Activated naive CD8-positive, alpha-beta T cell treated with anti-CD3 and anti-CD28 coated beads, Interleukin-2, amount 10 ng/mL, durations not matched to agents 7 days and 5 days (primary cell): Measurements from ENCODE around the gene CSRNP2. TPM values are rescaled to one million over a fixed set of nuclear protein-coding genes. Genes with fewer than 3 reads are reported as not detected.

Experiments
- ATAC-seq: fragments of 150-1000 bp; cut with Tn5 transposase; one replicate; pipeline ENCODE4 v1.10.0; 2021; ENCODE audit warnings: low read depth, moderate library complexity
- POLR2A ChIA-PET: fragments of 350-600 bp; sonication (Branson Sonifier 250); formaldehyde crosslinking; loops from one replicate; lab custom pipeline; 2021; ENCODE audit warnings: antibody characterized with exemption; lab: Charles Lee
- DNase-seq: peaks from one replicate; pipeline ENCODE4 v3.0.0; 2021
- H3K27ac Mint-ChIP-seq: one replicate; pipeline ENCODE4 v1.8.0; 2022; ENCODE audit warnings: mild to moderate bottlenecking, mixed read lengths
- H3K27me3 Mint-ChIP-seq: one replicate; pipeline ENCODE4 v1.8.0; 2022; ENCODE audit warnings: mild to moderate bottlenecking, moderate library complexity, mixed read lengths
- H3K36me3 Mint-ChIP-seq: one replicate; pipeline ENCODE4 v1.8.0; 2021; ENCODE audit warnings: mild to moderate bottlenecking, mixed read lengths
- H3K4me1 Mint-ChIP-seq: one replicate; pipeline ENCODE4 v1.8.0; 2021; ENCODE audit warnings: mixed read lengths
- H3K4me3 Mint-ChIP-seq: one replicate; pipeline ENCODE4 v1.8.0; 2022; ENCODE audit warnings: mild to moderate bottlenecking, moderate library complexity, mixed read lengths
- H3K9me3 Mint-ChIP-seq: one replicate; pipeline ENCODE4 v1.8.0; 2021; ENCODE audit warnings: mixed read lengths
- total RNA-seq, 2 experiments: library from RNA; stranded (reverse); gene quantifications; one replicate each; pipeline ENCODE4 v1.2.3, GENCODE V29; 2021

Gene CSRNP2, protein sequence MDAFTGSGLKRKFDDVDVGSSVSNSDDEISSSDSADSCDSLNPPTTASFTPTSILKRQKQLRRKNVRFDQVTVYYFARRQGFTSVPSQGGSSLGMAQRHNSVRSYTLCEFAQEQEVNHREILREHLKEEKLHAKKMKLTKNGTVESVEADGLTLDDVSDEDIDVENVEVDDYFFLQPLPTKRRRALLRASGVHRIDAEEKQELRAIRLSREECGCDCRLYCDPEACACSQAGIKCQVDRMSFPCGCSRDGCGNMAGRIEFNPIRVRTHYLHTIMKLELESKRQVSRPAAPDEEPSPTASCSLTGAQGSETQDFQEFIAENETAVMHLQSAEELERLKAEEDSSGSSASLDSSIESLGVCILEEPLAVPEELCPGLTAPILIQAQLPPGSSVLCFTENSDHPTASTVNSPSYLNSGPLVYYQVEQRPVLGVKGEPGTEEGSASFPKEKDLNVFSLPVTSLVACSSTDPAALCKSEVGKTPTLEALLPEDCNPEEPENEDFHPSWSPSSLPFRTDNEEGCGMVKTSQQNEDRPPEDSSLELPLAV
- 10 to 100 TPM; 20.0 to 24.4 TPM for total RNA-seq

DNA sequence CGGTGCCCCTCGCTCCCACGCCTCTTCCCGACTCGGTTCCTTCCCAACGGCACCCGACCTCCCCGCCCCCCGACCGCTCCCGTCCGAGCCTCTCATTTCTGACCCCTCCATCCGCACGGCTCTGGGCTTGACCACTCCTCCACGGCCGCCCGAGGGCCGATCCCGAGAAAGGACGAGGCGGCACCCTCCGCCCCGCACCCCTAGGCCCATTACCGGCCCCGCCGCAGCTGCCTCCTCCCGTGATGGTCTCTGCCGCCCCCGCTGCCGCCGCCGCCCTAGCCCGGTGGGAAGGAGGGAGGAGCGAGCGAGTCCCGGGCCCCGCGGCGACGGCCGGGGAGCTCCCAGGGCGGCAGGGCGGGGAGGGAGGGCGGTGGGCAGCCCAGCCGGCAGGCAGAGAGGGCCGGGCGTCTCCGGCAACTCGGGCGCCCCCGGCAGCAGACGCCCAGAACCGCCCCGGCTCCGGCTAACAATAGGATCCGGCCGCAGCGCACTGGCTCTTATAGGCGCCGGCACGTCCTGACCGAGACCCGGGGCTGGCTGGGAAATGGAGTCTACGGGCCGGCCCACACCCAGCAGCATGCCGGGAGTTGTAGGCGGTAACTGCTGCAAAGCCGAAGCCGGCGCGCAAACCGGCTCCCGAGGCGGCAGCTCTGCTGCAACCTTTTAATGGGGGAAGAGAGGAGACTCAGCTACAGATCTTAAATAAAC, at the start of gene CSRNP2:
Gene CSRNP2 (minus strand): TSS at position 471 of the 708 bp plus-strand sequence. CDS start 7,035 bp downstream, outside the sequence.
- H3K9me3 Mint-ChIP-seq: peaks cover 2% of the 10 kb centered on the region
- peaks cover 3% of the 10 kb centered on the region for H3K36me3 Mint-ChIP-seq
- peak within 1 kb of the TSS; percentile 90 for H3K27ac Mint-ChIP-seq
- POLR2A ChIA-PET: interaction anchor here (0.5 to 2.9 kb wide), 23 partner anchors 9 to 955 kb away, joined by 3 to 12 read pairs (median 4); partner anchors contain the start of genes ATF1, DAZAP2, LETMD1 and POU6F1
- ATAC-seq (peak; percentile 99), DNase-seq (peak; percentile 96)
- no peaks in the 10 kb centered on the region for H3K27me3 Mint-ChIP-seq
- H3K4me3 Mint-ChIP-seq: peak within 1 kb of the TSS; percentile 97
- peaks cover 24% of the 10 kb centered on the region for H3K4me1 Mint-ChIP-seq

- H3K27ac Mint-ChIP-seq: no peak overlapping the region
- H3K4me3 Mint-ChIP-seq: no peak overlapping the region
- no peaks in the 10 kb centered on the region for H3K27me3 Mint-ChIP-seq
- POLR2A ChIA-PET: no interaction called here
- ATAC-seq (no peak), DNase-seq (no peak)
- H3K9me3 Mint-ChIP-seq: no peaks in the 10 kb centered on the region
- H3K4me1 Mint-ChIP-seq: no peaks in the 10 kb centered on the region
- H3K36me3 Mint-ChIP-seq: peaks cover 4% of the 10 kb centered on the region
Observed at GRCh38 chr12:51132693-51133092, 49.3 kb upstream of the CSRNP2 start.

- POLR2A ChIA-PET: no interaction called here
- no peak for DNase-seq
- Mint-ChIP-seq H3K4me3 (no peak overlapping the region), H3K27ac (no peak overlapping the region), H3K4me1 (no peaks in the 10 kb centered on the region), H3K36me3 (peaks cover 4% of the 10 kb centered on the region), H3K27me3 (no peaks in the 10 kb centered on the region), H3K9me3 (no peaks in the 10 kb centered on the region)
- no peak for ATAC-seq
Observed at GRCh38 chr12:51131745-51132521, 48.5 kb upstream of the CSRNP2 start.

DNA sequence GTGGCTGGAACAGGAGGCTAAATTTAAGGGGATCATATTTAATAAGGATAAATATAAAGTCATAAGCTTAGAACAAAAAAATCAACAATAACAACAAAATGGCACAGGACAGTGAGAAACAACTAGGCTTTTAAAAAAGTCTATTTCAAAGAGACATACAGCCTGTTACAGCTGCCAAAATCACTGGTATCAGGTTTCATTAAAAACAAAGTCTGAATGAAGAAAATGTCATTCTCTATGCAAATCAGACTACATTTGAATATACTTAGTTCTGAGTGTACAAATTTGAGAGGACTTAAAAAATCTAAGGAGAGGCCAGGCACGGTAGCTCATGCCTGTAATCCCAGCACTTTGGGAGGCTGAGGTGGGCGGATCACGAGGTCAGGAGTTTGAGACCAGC, 45.5 kb upstream of the CSRNP2 start:
- DNase-seq: no peak
- Mint-ChIP-seq H3K4me1 (no peaks in the 10 kb centered on the region), H3K27me3 (no peaks in the 10 kb centered on the region), H3K27ac (no peak overlapping the region), H3K36me3 (peaks cover 14% of the 10 kb centered on the region), H3K9me3 (no peaks in the 10 kb centered on the region), H3K4me3 (no peak overlapping the region)
- POLR2A ChIA-PET: no interaction called here
- ATAC-seq: no peak

GRCh38 chr12:51127050-51127729, 43.8 kb upstream of the CSRNP2 start:
- no peak for ATAC-seq
- Mint-ChIP-seq H3K36me3 (peaks cover 11% of the 10 kb centered on the region), H3K4me1 (no peaks in the 10 kb centered on the region), H3K4me3 (no peak overlapping the region), H3K27me3 (no peaks in the 10 kb centered on the region), H3K27ac (no peak overlapping the region), H3K9me3 (no peaks in the 10 kb centered on the region)
- POLR2A ChIA-PET: no interaction called here
- DNase-seq: no peak

DNA sequence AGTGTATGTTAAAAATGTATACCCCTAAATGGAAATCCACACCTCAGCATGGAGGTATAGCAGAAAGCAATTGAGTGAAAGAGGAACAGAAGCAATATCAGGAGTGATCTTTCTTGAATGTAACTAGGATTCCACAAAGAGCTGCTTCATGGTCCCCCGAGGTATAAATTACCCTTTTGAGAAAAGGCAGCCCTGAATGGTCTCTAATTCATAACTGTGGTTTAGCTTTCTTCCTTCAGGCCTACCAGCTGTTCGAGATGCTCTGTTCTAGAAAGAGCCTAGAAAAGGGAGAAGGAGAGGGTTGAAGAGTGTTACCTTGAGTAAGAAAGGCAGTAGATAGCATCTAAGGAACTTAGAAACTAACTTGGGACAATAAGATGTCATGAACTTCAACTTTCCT, 42.9 kb upstream of the CSRNP2 start:
- no peak for ATAC-seq
- POLR2A ChIA-PET: no interaction called here
- no peaks in the 10 kb centered on the region for H3K9me3 Mint-ChIP-seq
- no peaks in the 10 kb centered on the region for H3K27me3 Mint-ChIP-seq
- no peaks in the 10 kb centered on the region for H3K4me1 Mint-ChIP-seq
- H3K4me3 Mint-ChIP-seq: no peak overlapping the region
- no peak for DNase-seq
- no peak overlapping the region for H3K27ac Mint-ChIP-seq
- H3K36me3 Mint-ChIP-seq: peaks cover 11% of the 10 kb centered on the region

- Mint-ChIP-seq H3K27ac (no peak overlapping the region), H3K9me3 (no peaks in the 10 kb centered on the region), H3K27me3 (no peaks in the 10 kb centered on the region), H3K4me3 (no peak overlapping the region), H3K4me1 (no peaks in the 10 kb centered on the region), H3K36me3 (peaks cover 11% of the 10 kb centered on the region)
- POLR2A ChIA-PET: no interaction called here
- ATAC-seq: no peak
- DNase-seq: no peak
Observed at GRCh38 chr12:51124504-51124903, 41.1 kb upstream of the CSRNP2 start.

DNA sequence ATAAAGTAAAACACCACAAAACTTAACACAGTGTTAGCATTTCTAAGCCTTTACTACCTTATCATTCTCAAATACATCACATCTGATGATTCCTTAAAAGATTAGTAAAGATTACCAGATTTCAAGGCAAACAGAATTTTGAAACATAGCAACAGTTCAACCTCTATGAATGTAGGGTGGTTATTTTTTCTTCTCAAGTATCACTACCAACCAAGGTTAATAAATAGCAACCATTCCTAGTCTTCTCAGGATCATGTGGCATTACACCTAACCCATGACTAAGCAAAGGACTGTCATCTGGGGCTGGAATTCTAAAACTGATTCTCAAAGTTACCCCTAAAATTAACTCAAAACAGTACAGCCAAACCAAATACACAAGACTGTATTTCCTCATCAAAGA, 39.4 kb upstream of the CSRNP2 start:
- no peak for ATAC-seq
- Mint-ChIP-seq H3K4me3 (no peak overlapping the region), H3K9me3 (no peaks in the 10 kb centered on the region), H3K36me3 (peaks cover 18% of the 10 kb centered on the region), H3K27ac (no peak overlapping the region), H3K27me3 (no peaks in the 10 kb centered on the region), H3K4me1 (peaks cover 4% of the 10 kb centered on the region)
- DNase-seq: no peak
- POLR2A ChIA-PET: no interaction called here

DNA sequence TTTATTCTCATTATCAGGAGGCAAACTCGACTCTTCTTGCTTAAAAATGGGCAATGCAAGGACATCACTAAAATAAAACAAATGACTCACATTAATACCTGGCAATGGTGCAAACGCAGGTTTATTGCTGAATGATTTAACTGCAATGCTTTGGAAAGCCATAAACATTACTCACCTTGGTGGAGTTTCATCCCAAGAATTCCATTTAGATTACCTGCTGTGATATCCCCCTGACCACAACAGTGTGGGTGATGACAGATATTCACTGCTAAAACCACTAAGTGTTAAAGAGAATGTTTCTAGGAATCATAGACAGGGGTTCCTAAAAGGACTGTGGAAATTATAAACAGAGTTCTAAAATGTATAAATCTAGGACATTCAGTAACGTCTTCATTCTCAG, 35.3 kb upstream of the CSRNP2 start:
- H3K4me1 Mint-ChIP-seq: peaks cover 5% of the 10 kb centered on the region
- H3K27me3 Mint-ChIP-seq: no peaks in the 10 kb centered on the region
- no peak for ATAC-seq
- DNase-seq: no peak
- no peak overlapping the region for H3K4me3 Mint-ChIP-seq
- POLR2A ChIA-PET: no interaction called here
- H3K27ac Mint-ChIP-seq: no peak overlapping the region
- H3K9me3 Mint-ChIP-seq: no peaks in the 10 kb centered on the region
- peaks cover 28% of the 10 kb centered on the region for H3K36me3 Mint-ChIP-seq

- Mint-ChIP-seq H3K27me3 (no peaks in the 10 kb centered on the region), H3K4me1 (peaks cover 5% of the 10 kb centered on the region), H3K9me3 (no peaks in the 10 kb centered on the region), H3K36me3 (peaks cover 31% of the 10 kb centered on the region), H3K27ac (no peak overlapping the region), H3K4me3 (no peak overlapping the region)
- no peak for ATAC-seq
- POLR2A ChIA-PET: interaction anchor here (0.6 kb wide), 1 partner anchor 89 kb away, joined by 3 read pairs; no protein-coding TSS in a partner anchor
- no peak for DNase-seq
Observed at GRCh38 chr12:51115533-51115932, 32.1 kb upstream of the CSRNP2 start.

DNA sequence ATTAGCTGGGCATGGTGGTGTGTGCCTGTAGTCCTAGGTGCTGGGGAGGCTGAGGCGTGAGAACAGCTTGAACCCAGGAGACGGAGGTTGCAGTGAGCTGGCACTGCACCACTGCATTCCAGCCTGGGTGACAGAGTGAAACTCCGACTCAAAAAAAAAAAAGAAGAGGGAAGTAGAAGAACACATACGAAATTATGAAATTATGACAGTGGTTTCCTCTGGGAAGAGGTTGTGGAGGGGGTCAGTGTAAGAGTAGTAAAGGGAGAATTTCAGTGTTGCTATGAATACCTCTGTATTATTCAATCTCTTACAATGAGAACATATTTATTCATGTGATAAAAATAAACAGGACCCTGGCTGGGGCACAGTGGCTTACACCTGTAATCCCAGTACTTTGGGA, 24.7 kb upstream of the CSRNP2 start:
- no peak overlapping the region for H3K27ac Mint-ChIP-seq
- H3K27me3 Mint-ChIP-seq: no peaks in the 10 kb centered on the region
- peaks cover 2% of the 10 kb centered on the region for H3K4me1 Mint-ChIP-seq
- ATAC-seq (no peak), DNase-seq (no peak)
- H3K4me3 Mint-ChIP-seq: no peak overlapping the region
- POLR2A ChIA-PET: no interaction called here
- no peaks in the 10 kb centered on the region for H3K9me3 Mint-ChIP-seq
- peaks cover 25% of the 10 kb centered on the region for H3K36me3 Mint-ChIP-seq

DNA sequence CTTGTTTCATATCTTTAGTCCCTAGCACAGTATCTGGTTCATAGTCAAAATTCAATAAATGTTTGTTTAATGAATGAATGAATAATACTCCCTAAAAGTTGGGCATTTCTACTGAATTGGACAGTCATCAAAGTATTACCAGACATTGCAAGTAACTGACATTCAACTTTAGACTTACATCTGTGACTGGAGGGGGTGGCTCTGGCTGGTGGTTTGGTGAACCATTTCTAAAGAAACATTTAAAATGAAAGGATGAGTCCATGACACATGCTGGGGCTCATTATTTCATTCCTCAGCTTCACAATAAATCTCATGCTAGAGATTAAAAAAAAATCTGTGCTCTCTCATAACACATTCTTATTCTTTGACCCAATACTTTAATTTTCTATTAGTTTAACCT, 20.6 kb upstream of the CSRNP2 start:
- Mint-ChIP-seq H3K4me1 (peaks cover 2% of the 10 kb centered on the region), H3K36me3 (peaks cover 30% of the 10 kb centered on the region), H3K27ac (no peak overlapping the region), H3K9me3 (no peaks in the 10 kb centered on the region), H3K4me3 (no peak overlapping the region), H3K27me3 (no peaks in the 10 kb centered on the region)
- POLR2A ChIA-PET: interaction anchor here (1.0 kb wide), 1 partner anchor 21 kb away, joined by 3 read pairs; no protein-coding TSS in a partner anchor
- ATAC-seq (no peak), DNase-seq (no peak)
